Measurements from ENCODE around the gene DEXI.

GRCh38 chr16:10970065-10970464, 27.8 kb upstream of the DEXI start:
- TF ChIP-seq PATZ1 (CRISPR knock-in tag; IDR thresholded peaks at IDR 0.05; ENCODE audit: borderline replicate concordance), result no peak
- TF ChIP-seq PPARA (CRISPR knock-in tag; IDR thresholded peaks at IDR 0.05; ENCODE audit: borderline replicate concordance), result no peak
- no peak for TF ChIP-seq ZNF70 (CRISPR knock-in tag; IDR thresholded peaks at IDR 0.05)
- TF ChIP-seq ARNTL (CRISPR knock-in tag; IDR thresholded peaks at IDR 0.05; ENCODE audit: borderline replicate concordance, low read depth), result no peak

Measured in SK-N-SH treated with all-trans-retinoic acid at 6 μM for 48 hours (cell line).